Ascending aorta (tissue), 2 donors: ENCODE measurements around the gene TBCE. TPM values are rescaled to one million over a fixed set of nuclear protein-coding genes. Genes with fewer than 3 reads are reported as not detected.
"Not testable (repeated sequence)": the region's sequence is repeated elsewhere in the genome, so short reads cannot be mapped to it uniquely, and the experiment has no call there.

ENCODE experiments used
- DNase-seq, 2 donors: peaks; one replicate each; pipeline ENCODE4 v3.0.0-alpha.2; 2019; ENCODE audit warnings: low spot score in 2 of 2
- H3K27ac ChIP-seq, 2 donors: fragments of 200-600 bp; sonication (generic); one replicate each; pipeline ENCODE4 v1.5.1; 2016 to 2017; ENCODE audit warnings: mild to moderate bottlenecking in 1 of 2
- H3K27me3 ChIP-seq: fragments of 200-600 bp; sonication (generic); one replicate; pipeline ENCODE4 v1.5.1; 2017
- H3K36me3 ChIP-seq, 2 donors: fragments of 200-600 bp; sonication (generic); one replicate each; pipeline ENCODE4 v1.5.1; 2016
- H3K4me1 ChIP-seq, 2 donors: fragments of 200-600 bp; sonication (generic); one replicate each; pipeline ENCODE4 v1.5.1; 2016 to 2017; ENCODE audit warnings: mild to moderate bottlenecking in 1 of 2
- H3K4me3 ChIP-seq, 2 donors: fragments of 200-600 bp; sonication (generic); one replicate each; pipeline ENCODE4 v1.5.1; 2016 to 2017; ENCODE audit warnings: mild to moderate bottlenecking in 1 of 2
- H3K9me3 ChIP-seq, 2 donors: fragments of 200-600 bp; sonication (generic); one replicate each; pipeline ENCODE4 v1.5.1; 2016
- CTCF ChIP-seq, 3 experiments: fragments of 200-600 bp in 2 of 3; fragments of 450-650 bp in 1 of 3; sonication (generic) in 2 of 3; IDR thresholded peaks; one replicate each; pipeline ENCODE4 v1.5.1; 2016 to 2019; ENCODE audit warnings: antibody characterized with exemption in 3 of 3, mild to moderate bottlenecking in 1 of 3, moderate library complexity in 1 of 3
- intact Hi-C: fragments of 100-400 bp; cut with DNase I; formaldehyde crosslinking; loops from one replicate; pipeline ENCODE4 v1.15.1; 2023
- total RNA-seq: library from RNA; depleted of rRNA; stranded (reverse); fragments of >200 nt; gene quantifications from one replicate; pipeline ENCODE4 v1.1.0, GENCODE V29; 2016

TBCE gene
- total RNA-seq, 1 donor from 2014 or later = 67.8 TPM

- Histone ChIP-seq H3K27me3 (no peaks in the 10 kb centered on the region), H3K36me3 (peaks cover 9 to 16% of the 10 kb centered on the region in 2 donors), H3K27ac (no peak overlapping the region), H3K4me1 (no peaks in the 10 kb centered on the region), H3K4me3 (no peak overlapping the region), H3K9me3 (no peaks in the 10 kb centered on the region)
- DNase-seq = no peak
- intact Hi-C loops = no loop called here
- no peak for TF ChIP-seq CTCF (IDR thresholded peaks at IDR 0.05)
Measured at GRCh38 chr1:235460770-235461169, 93.5 kb downstream of the TBCE start.

- no peak for TF ChIP-seq CTCF (IDR thresholded peaks at IDR 0.05)
- no peaks in the 10 kb centered on the region for H3K9me3 ChIP-seq
- intact Hi-C loops = no loop called here
- H3K4me1 ChIP-seq = no peaks in the 10 kb centered on the region
- H3K4me3 ChIP-seq = no peak overlapping the region
- H3K27me3 ChIP-seq = no peaks in the 10 kb centered on the region
- DNase-seq = no peak
- no peak overlapping the region for H3K27ac ChIP-seq
- H3K36me3 ChIP-seq = peaks cover 15 to 18% of the 10 kb centered on the region in 2 donors
Measured at GRCh38 chr1:235461954-235462353, 94.7 kb downstream of the TBCE start.

- H3K4me1 ChIP-seq, H3K4me3 ChIP-seq, H3K27me3 ChIP-seq, intact Hi-C loops, H3K27ac ChIP-seq, H3K9me3 ChIP-seq, DNase-seq: not testable (repeated sequence)
- peaks cover 15 to 18% of the 10 kb centered on the region in 2 donors for H3K36me3 ChIP-seq
Measured at GRCh38 chr1:235462832-235463231, 95.6 kb downstream of the TBCE start.

- Histone ChIP-seq H3K36me3 (peaks cover 25 to 28% of the 10 kb centered on the region in 2 donors), H3K9me3 (no peaks in the 10 kb centered on the region), H3K27ac (no peak overlapping the region), H3K4me1 (no peaks in the 10 kb centered on the region), H3K27me3 (no peaks in the 10 kb centered on the region), H3K4me3 (no peak overlapping the region)
- TF ChIP-seq CTCF (IDR thresholded peaks at IDR 0.05) = no peak
- no peak for DNase-seq
- intact Hi-C loops = no loop called here
Measured at GRCh38 chr1:235465066-235465465, 97.8 kb downstream of the TBCE start.

- intact Hi-C loops = no loop called here
- Histone ChIP-seq H3K36me3 (peaks cover 32 to 40% of the 10 kb centered on the region in 2 donors), H3K4me1 (no peaks in the 10 kb centered on the region), H3K27ac (no peak overlapping the region), H3K27me3 (no peaks in the 10 kb centered on the region), H3K4me3 (no peak overlapping the region), H3K9me3 (no peaks in the 10 kb centered on the region)
- DNase-seq = no peak
- no peak for TF ChIP-seq CTCF (IDR thresholded peaks at IDR 0.05)
Measured at GRCh38 chr1:235468004-235468403, 100.8 kb downstream of the TBCE start.

- Histone ChIP-seq H3K4me1 (no peaks in the 10 kb centered on the region), H3K4me3 (no peak overlapping the region), H3K27me3 (no peaks in the 10 kb centered on the region), H3K9me3 (no peaks in the 10 kb centered on the region), H3K36me3 (peaks cover 32 to 45% of the 10 kb centered on the region in 2 donors), H3K27ac (no peak overlapping the region)
- no peak for TF ChIP-seq CTCF (IDR thresholded peaks at IDR 0.05)
- intact Hi-C loops = no loop called here
- no peak for DNase-seq
Measured at GRCh38 chr1:235468970-235469369, 101.7 kb downstream of the TBCE start.

- H3K4me3 ChIP-seq, DNase-seq, intact Hi-C loops, H3K4me1 ChIP-seq, H3K9me3 ChIP-seq, H3K27ac ChIP-seq, H3K27me3 ChIP-seq: not testable (repeated sequence)
- peaks cover 30 to 38% of the 10 kb centered on the region in 2 donors for H3K36me3 ChIP-seq
Measured at GRCh38 chr1:235469897-235470296, 102.7 kb downstream of the TBCE start.
